Neuronal stem cell (in vitro differentiated cells): ENCODE results near the gene TOPBP1.
A peak's percentile ranks its signal among the peaks of the same experiment; 100 is the strongest.

Source experiments
- DNase-seq: peaks from one replicate; pipeline ENCODE4 v3.0.0-alpha.2; 2013; ENCODE audit warnings: low spot score
- H2AFZ ChIP-seq: one replicate; pipeline ENCODE4 v1.6.1; 2013; ENCODE audit warnings: mild to moderate bottlenecking, low read length, inconsistent platforms
- H2AK5ac ChIP-seq: 2 replicates; pipeline ENCODE4 v1.6.1; 2013; ENCODE audit warnings: low read depth, mild to moderate bottlenecking, inconsistent platforms, low read length, moderate library complexity, mixed read lengths
- H2BK120ac ChIP-seq: 2 replicates; pipeline ENCODE4 v1.6.1; 2013; ENCODE audit warnings: low read depth, mild to moderate bottlenecking, inconsistent platforms, low read length, moderate library complexity, mixed read lengths
- H2BK12ac ChIP-seq: one replicate; pipeline ENCODE4 v1.6.1; 2013; ENCODE audit warnings: low read length, inconsistent platforms
- H2BK15ac ChIP-seq: 2 replicates; pipeline ENCODE4 v1.6.1; 2013; ENCODE audit warnings: mild to moderate bottlenecking, low read length, inconsistent platforms, mixed read lengths
- H2BK5ac ChIP-seq: one replicate; pipeline ENCODE4 v1.6.1; 2013; ENCODE audit warnings: inconsistent platforms, mild to moderate bottlenecking, low read length, moderate library complexity
- H3K14ac ChIP-seq: one replicate; pipeline ENCODE4 v1.6.1; 2013; ENCODE audit warnings: low read length, inconsistent platforms
- H3K18ac ChIP-seq: 2 replicates; pipeline ENCODE4 v1.6.1; 2013; ENCODE audit warnings: low read length, inconsistent platforms
- H3K23ac ChIP-seq: 2 replicates; pipeline ENCODE4 v1.6.1; 2013; ENCODE audit warnings: low read depth, mild to moderate bottlenecking, mixed read lengths, low read length, inconsistent platforms; ENCODE audit not compliant: poor library complexity
- H3K27ac ChIP-seq: replicated peaks from 3 replicates; pipeline ENCODE4 v1.5.1; 2013; ENCODE audit warnings: low read length, inconsistent platforms
- H3K27me3 ChIP-seq, 3 experiments: 2 replicates each; pipeline ENCODE4 v1.6.1; 2013; ENCODE audit warnings: low read length in 3 of 3, mild to moderate bottlenecking in 2 of 3, inconsistent platforms in 1 of 3, low read depth in 1 of 3, mixed read lengths in 1 of 3, moderate library complexity in 1 of 3; ENCODE audit not compliant: control insufficient read depth in 3 of 3, insufficient read depth in 3 of 3
- H3K36me3 ChIP-seq, 2 donors: replicated peaks in 1 of 2; 2 replicates each; pipeline ENCODE4 v1.6.1; 2013; ENCODE audit warnings: low read length in 2 of 2; ENCODE audit not compliant: control insufficient read depth in 2 of 2, insufficient read depth in 2 of 2
- H3K4ac ChIP-seq: 2 replicates; pipeline ENCODE4 v1.6.1; 2013; ENCODE audit warnings: inconsistent platforms, mild to moderate bottlenecking, low read length, moderate library complexity
- H3K4me1 ChIP-seq, 2 donors: 1 replicate in 1 of 2; 2 replicates in 1 of 2; pipeline ENCODE4 v1.6.1; 2013; ENCODE audit warnings: low read length in 2 of 2, low read depth in 1 of 2; ENCODE audit not compliant: control insufficient read depth in 2 of 2, insufficient read depth in 1 of 2
- H3K4me2 ChIP-seq: one replicate; pipeline ENCODE4 v1.6.1; 2013; ENCODE audit warnings: mild to moderate bottlenecking, low read length, inconsistent platforms; ENCODE audit not compliant: insufficient read depth, poor library complexity, severe bottlenecking
- H3K4me3 ChIP-seq, 2 donors: 2 replicates each; pipeline ENCODE4 v1.5.1; 2013; ENCODE audit warnings: low read length in 2 of 2, mild to moderate bottlenecking in 2 of 2, inconsistent platforms in 1 of 2, moderate library complexity in 1 of 2
- H3K79me1 ChIP-seq: one replicate; pipeline ENCODE4 v1.6.1; 2013; ENCODE audit warnings: low read depth, mild to moderate bottlenecking, inconsistent platforms, low read length, moderate library complexity
- H3K9ac ChIP-seq: one replicate; pipeline ENCODE4 v1.6.1; 2013; ENCODE audit warnings: mild to moderate bottlenecking, low read depth, low read length, inconsistent platforms; ENCODE audit not compliant: poor library complexity
- H3K9me3 ChIP-seq, 2 donors: replicated peaks in 1 of 2; 2 replicates each; pipeline versions ENCODE3 to v1.6.1; 2013; ENCODE audit warnings: low read length in 2 of 2, mild to moderate bottlenecking in 2 of 2, inconsistent platforms in 1 of 2, low read depth in 1 of 2, mixed read lengths in 1 of 2, moderate library complexity in 1 of 2; ENCODE audit not compliant: control insufficient read depth in 2 of 2, insufficient read depth in 1 of 2
- H4K8ac ChIP-seq: one replicate; pipeline ENCODE4 v1.6.1; 2013; ENCODE audit warnings: low read depth, mild to moderate bottlenecking, inconsistent platforms, low read length, moderate library complexity
- H4K91ac ChIP-seq: one replicate; pipeline ENCODE4 v1.6.1; 2013; ENCODE audit warnings: low read length, low read depth, mild to moderate bottlenecking, inconsistent platforms; ENCODE audit not compliant: poor library complexity
- WGBS, 2 donors: extraction: QIAGEN DNeasy Blood & Tissue Kit; methylation state at CpG; one replicate each; pipeline ENCODE4 v1.1.7; 2013; ENCODE audit warnings: missing lambda C conversion rate in 2 of 2, mixed read lengths in 1 of 2; ENCODE audit not compliant: insufficient read length in 2 of 2, insufficient replicate concordance in 1 of 2; ENCODE audit errors: extremely low coverage in 2 of 2; 5-methylcytosine and 5-hydroxymethylcytosine counted together

Gene TOPBP1

DNA sequence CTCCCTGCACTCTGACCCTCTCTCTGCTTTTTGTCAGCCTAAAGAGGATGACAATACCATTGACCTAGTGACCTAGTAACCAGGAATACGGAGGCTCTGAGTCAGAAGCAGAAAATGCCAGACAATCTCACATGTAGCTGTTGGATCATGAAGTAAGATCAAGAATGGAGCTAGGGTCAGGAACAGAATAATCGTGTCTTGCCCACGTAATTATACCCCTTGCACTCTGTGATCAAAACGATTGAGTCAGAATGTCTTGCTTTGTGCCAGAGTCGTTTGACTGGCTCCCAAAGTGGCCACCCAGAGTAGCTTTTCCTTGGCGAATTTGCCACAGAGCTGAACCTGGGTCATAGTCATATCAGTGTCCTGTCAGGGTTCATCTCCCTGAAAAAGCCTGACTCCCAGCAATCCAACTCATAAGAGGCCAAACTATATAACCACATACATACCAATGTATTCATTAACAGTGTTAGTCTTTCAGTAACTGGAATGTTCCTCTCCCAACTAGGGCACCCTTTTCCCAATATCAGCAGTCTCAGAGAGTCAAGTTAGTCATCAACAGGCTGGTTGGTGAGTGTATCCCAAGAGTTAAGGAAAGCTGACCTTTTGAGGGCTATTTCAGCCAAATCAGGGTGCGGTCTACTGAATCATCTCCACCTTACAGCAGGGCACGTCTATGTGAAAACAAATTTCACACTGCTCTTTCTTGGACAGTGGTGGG lies 93.3 kb downstream of the TOPBP1 start:
- peaks cover 9 to 23% of the 10 kb centered on the region in 2 donors for H3K4me1 ChIP-seq
- H2BK120ac ChIP-seq: no peak overlapping the region
- no peak overlapping the region for H3K14ac ChIP-seq
- no peak overlapping the region for H3K4ac ChIP-seq
- no peak overlapping the region for H3K4me2 ChIP-seq
- DNase-seq: no peak
- no peak overlapping the region for H3K18ac ChIP-seq
- H2AFZ ChIP-seq: peak overlapping the region; percentile 37
- H3K4me3 ChIP-seq: no peak overlapping the region
- peaks cover 0 to 5% (median 0%) of the 10 kb centered on the region in 3 experiments for H3K27me3 ChIP-seq
- H4K91ac ChIP-seq: no peak overlapping the region
- H2BK5ac ChIP-seq: no peak overlapping the region
- no peak overlapping the region for H3K23ac ChIP-seq
- no peak overlapping the region for H3K9ac ChIP-seq
- no peak overlapping the region for H2AK5ac ChIP-seq
- no peak overlapping the region for H4K8ac ChIP-seq
- no peak overlapping the region for H2BK12ac ChIP-seq
- no peaks in the 10 kb centered on the region for H3K9me3 ChIP-seq
- H3K36me3 ChIP-seq: no peaks in the 10 kb centered on the region
- no peak overlapping the region for H2BK15ac ChIP-seq
- no peak overlapping the region for H3K27ac ChIP-seq
- no CpG with 5 or more reads among the region's 8 CpGs for WGBS, 2 donors
- H3K79me1 ChIP-seq: no peaks in the 10 kb centered on the region

GRCh38 chr3:133563816-133564215 lies 97.9 kb downstream of the TOPBP1 start:
- Histone ChIP-seq H3K9ac (no peak overlapping the region), H3K79me1 (no peaks in the 10 kb centered on the region), H2BK15ac (no peak overlapping the region), H3K18ac (no peak overlapping the region), H3K4me3 (no peak overlapping the region), H3K14ac (no peak overlapping the region), H3K36me3 (no peaks in the 10 kb centered on the region), H3K4me1 (peaks cover 9 to 13% of the 10 kb centered on the region in 2 donors), H3K27me3 (peaks cover 0 to 5% (median 0%) of the 10 kb centered on the region in 3 experiments), H3K4ac (no peak overlapping the region), H2AK5ac (no peak overlapping the region), H3K9me3 (peaks cover 0 to 2% of the 10 kb centered on the region in 2 donors), H3K27ac (no peak overlapping the region), H3K23ac (no peak overlapping the region), H2BK12ac (no peak overlapping the region), H2BK120ac (no peak overlapping the region), H2AFZ (no peak overlapping the region), H4K91ac (no peak overlapping the region), H2BK5ac (no peak overlapping the region), H4K8ac (no peak overlapping the region), H3K4me2 (no peak overlapping the region)
- no peak for DNase-seq
- no CpG with 5 or more reads among the region's 1 CpG for WGBS, 2 donors

- H2BK120ac ChIP-seq: no peak overlapping the region
- no peak overlapping the region for H3K23ac ChIP-seq
- H2AFZ ChIP-seq: no peak overlapping the region
- no peak overlapping the region for H2BK12ac ChIP-seq
- H3K14ac ChIP-seq: no peak overlapping the region
- H3K27ac ChIP-seq: no peak overlapping the region
- H4K91ac ChIP-seq: no peak overlapping the region
- H4K8ac ChIP-seq: no peak overlapping the region
- H3K9me3 ChIP-seq: peaks cover 0 to 2% of the 10 kb centered on the region in 2 donors
- no peak overlapping the region for H3K4me3 ChIP-seq
- H2AK5ac ChIP-seq: no peak overlapping the region
- H3K4me1 ChIP-seq: peaks cover 4 to 9% of the 10 kb centered on the region in 2 donors
- DNase-seq: no peak
- H3K36me3 ChIP-seq: no peaks in the 10 kb centered on the region
- H3K18ac ChIP-seq: no peak overlapping the region
- H3K27me3 ChIP-seq: peaks cover 0 to 5% (median 0%) of the 10 kb centered on the region in 3 experiments
- H3K9ac ChIP-seq: no peak overlapping the region
- H2BK15ac ChIP-seq: no peak overlapping the region
- H3K79me1 ChIP-seq: no peaks in the 10 kb centered on the region
- H3K4ac ChIP-seq: no peak overlapping the region
- no peak overlapping the region for H3K4me2 ChIP-seq
- no peak overlapping the region for H2BK5ac ChIP-seq
- no CpG with 5 or more reads among the region's 5 CpGs for WGBS, 2 donors
Observed at GRCh38 chr3:133563186-133563591, 98.6 kb downstream of the TOPBP1 start.

GRCh38 chr3:133562376-133562775 lies 99.4 kb downstream of the TOPBP1 start:
- H3K4me2 ChIP-seq: no peak overlapping the region
- H3K23ac ChIP-seq: no peak overlapping the region
- H3K27ac ChIP-seq: no peak overlapping the region
- no peaks in the 10 kb centered on the region for H3K36me3 ChIP-seq
- no peak overlapping the region for H3K9ac ChIP-seq
- H3K27me3 ChIP-seq: peaks cover 0 to 5% (median 0%) of the 10 kb centered on the region in 3 experiments
- no peak for DNase-seq
- no peak overlapping the region for H3K4ac ChIP-seq
- H3K4me3 ChIP-seq: no peak overlapping the region
- no peak overlapping the region for H2BK120ac ChIP-seq
- no peak overlapping the region for H2BK15ac ChIP-seq
- no peak overlapping the region for H2AK5ac ChIP-seq
- H4K8ac ChIP-seq: no peak overlapping the region
- peaks cover 0 to 5% of the 10 kb centered on the region in 2 donors for H3K4me1 ChIP-seq
- H3K9me3 ChIP-seq: peaks cover 0 to 2% of the 10 kb centered on the region in 2 donors
- WGBS, 2 donors: no CpG with 5 or more reads among the region's 1 CpG
- H2AFZ ChIP-seq: no peak overlapping the region
- H4K91ac ChIP-seq: no peak overlapping the region
- no peak overlapping the region for H3K14ac ChIP-seq
- H2BK12ac ChIP-seq: no peak overlapping the region
- no peak overlapping the region for H2BK5ac ChIP-seq
- H3K18ac ChIP-seq: no peak overlapping the region
- no peaks in the 10 kb centered on the region for H3K79me1 ChIP-seq
